Left lung (tissue), 10 donors: ENCODE measurements around the gene TARBP2. TPM values are rescaled to one million over a fixed set of nuclear protein-coding genes. Genes with fewer than 3 reads are reported as not detected.
A peak's percentile ranks its signal among the peaks of the same experiment; 100 is the strongest.
"Not testable (repeated sequence)": the region's sequence is repeated elsewhere in the genome, so short reads cannot be mapped to it uniquely, and the experiment has no call there.

Experiments used
- ATAC-seq: fragments of 200-7000 bp; cut with Tn5 transposase; one replicate; pipeline ENCODE4 v1.9.1; 2020; ENCODE audit warnings: moderate library complexity
- DNase-seq, 4 donors: peaks; one replicate each; pipeline ENCODE4 v3.0.0-alpha.2; 2013 to 2020
- H3K27ac ChIP-seq, 2 donors: fragments of 200-600 bp; sonication (generic) in 1 of 2; one replicate each; pipeline versions ENCODE4 v1.5.0 to v1.8.0; 2020 to 2021
- H3K27me3 ChIP-seq, 2 donors: fragments of 200-600 bp; sonication (generic) in 1 of 2; one replicate each; pipeline versions ENCODE4 v1.5.0 to v1.8.0; 2020 to 2021
- H3K36me3 ChIP-seq, 2 donors: fragments of 200-600 bp; sonication (generic) in 1 of 2; one replicate each; pipeline versions ENCODE4 v1.5.0 to v1.8.0; 2020 to 2021
- H3K4me1 ChIP-seq, 2 donors: fragments of 200-600 bp; one replicate each; pipeline ENCODE4 v1.8.0; 2021
- H3K4me3 ChIP-seq, 2 donors: fragments of 200-600 bp; sonication (generic) in 1 of 2; one replicate each; pipeline versions ENCODE4 v1.5.0 to v1.8.0; 2020 to 2021; ENCODE audit warnings: mild to moderate bottlenecking in 1 of 2
- H3K9me3 ChIP-seq, 2 donors: fragments of 200-600 bp; sonication (generic) in 1 of 2; one replicate each; pipeline versions ENCODE4 v1.5.0 to v1.8.0; 2020 to 2021
- CTCF ChIP-seq, 2 donors: fragments of 200-600 bp; sonication (generic) in 1 of 2; IDR thresholded peaks; one replicate each; pipeline versions ENCODE4 v1.5.0 to v1.8.0; 2021; ENCODE audit warnings: antibody characterized with exemption in 2 of 2
- intact Hi-C, 2 donors: fragments of 100-400 bp; cut with DNase I; formaldehyde crosslinking; loops; one replicate each; pipeline versions ENCODE4 v1.11.2 to v1.14.2; 2022
- polyA plus RNA-seq, 6 donors: library from polyadenylated mRNA; unstranded; fragments of 120-200 nt; gene quantifications; one replicate each; pipeline ENCODE4 v1.2.1, GENCODE V29; 2013; ENCODE audit not compliant: insufficient read length in 6 of 6
- total RNA-seq, 2 donors: library from RNA; stranded (reverse); fragmentation: NEBNext Ultra II Directional; extraction: Animal tissue kit (Norgen Biotek cat#: 25700); gene quantifications; one replicate each; pipeline ENCODE4 v1.2.1, GENCODE V29; 2021
- donor health status: DM: no; HTN: yes; CAD: no.
- donor health status: DM: no; HTN: no; CAD: no.

Gene TARBP2
- total and polyA plus RNA-seq, 8 donors = 35.6 to 58.6 (median 48.1) TPM

DNA sequence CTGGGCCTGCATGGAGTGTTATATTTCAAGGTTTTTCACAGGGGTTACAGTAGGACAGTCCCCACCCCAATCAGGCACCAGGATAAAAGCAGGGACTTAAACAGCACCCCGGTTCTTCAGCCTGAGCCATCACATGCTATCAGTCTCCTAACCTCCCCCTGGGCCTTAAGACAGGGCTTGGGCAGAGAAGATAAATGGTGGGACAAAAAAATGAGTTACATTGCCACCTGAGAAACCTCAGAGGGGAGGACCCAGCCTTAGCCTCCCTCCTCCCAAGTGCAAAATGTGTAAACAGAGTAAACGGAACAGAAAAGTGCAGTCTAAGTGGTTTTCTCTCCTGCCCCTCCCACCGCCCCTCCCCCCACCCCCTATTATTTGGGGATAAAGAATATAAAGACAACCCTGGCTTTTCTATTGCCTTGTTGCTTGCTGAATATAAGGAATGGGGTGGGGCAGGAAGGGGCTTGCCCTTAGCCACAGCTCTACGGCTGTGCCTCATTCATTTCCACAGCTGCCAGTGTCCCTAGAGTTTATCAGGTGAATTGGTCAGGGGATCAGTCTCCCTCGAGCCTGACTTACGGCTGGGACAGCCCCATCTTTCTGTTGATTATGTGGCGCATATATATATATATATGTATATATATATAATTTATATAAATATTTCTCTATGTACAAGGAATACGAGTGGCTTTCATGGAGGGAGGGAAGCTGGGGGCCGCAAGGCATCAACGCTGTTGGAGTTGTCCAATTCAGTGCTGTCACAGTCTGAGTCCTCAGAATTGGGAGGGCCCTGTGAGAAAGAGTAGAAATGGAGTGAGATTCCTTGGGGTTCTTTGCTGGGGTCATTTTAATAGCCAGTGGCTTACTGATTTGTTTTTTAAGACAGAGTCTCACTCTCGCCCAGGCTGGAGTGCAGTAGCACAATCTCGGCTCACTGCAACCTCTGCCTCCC is 20.3 kb upstream of the TARBP2 start:
- no peak for DNase-seq
- Histone ChIP-seq H3K27ac (no peak overlapping the region), H3K27me3 (no peaks in the 10 kb centered on the region), H3K9me3 (no peaks in the 10 kb centered on the region), H3K4me1 (peaks cover 0 to 29% of the 10 kb centered on the region in 2 donors), H3K36me3 (peaks cover 0 to 100% of the 10 kb centered on the region in 2 donors), H3K4me3 (no peak overlapping the region)
- intact Hi-C loops = no loop called here
- no peak for ATAC-seq
- no peak for TF ChIP-seq CTCF (IDR thresholded peaks at IDR 0.05)

DNA sequence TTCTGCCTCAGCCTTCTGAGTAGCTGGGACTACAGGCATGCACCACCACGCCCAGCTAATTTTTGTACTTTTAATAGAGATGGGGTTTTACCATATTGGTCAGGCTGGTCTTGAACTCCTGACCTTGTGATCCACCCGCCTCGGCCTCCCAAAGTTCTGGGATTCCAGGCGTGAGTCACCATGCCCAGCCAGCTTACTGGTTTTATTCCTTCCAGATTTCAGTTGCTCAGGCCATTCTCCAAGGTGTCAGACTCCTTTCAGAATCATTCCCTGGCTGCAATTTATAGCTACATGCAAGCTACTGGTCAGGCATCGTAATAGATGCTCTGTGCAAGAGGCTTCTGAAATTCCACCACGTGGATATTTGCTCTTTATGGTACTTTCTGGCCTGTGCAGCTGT is 19.6 kb upstream of the TARBP2 start:
- Histone ChIP-seq H3K4me1 (peaks cover 0 to 28% of the 10 kb centered on the region in 2 donors), H3K36me3 (peaks cover 0 to 100% of the 10 kb centered on the region in 2 donors)
- H3K4me3 ChIP-seq, ATAC-seq, intact Hi-C loops, H3K27ac ChIP-seq, H3K9me3 ChIP-seq, DNase-seq, H3K27me3 ChIP-seq: not testable (repeated sequence)

GRCh38 chr12:53481939-53482586 is 19.0 kb upstream of the TARBP2 start:
- Histone ChIP-seq H3K4me1 (peaks cover 0 to 25% of the 10 kb centered on the region in 2 donors), H3K27ac (no peak overlapping the region), H3K36me3 (peaks cover 0 to 100% of the 10 kb centered on the region in 2 donors), H3K27me3 (no peaks in the 10 kb centered on the region), H3K4me3 (no peak overlapping the region), H3K9me3 (no peaks in the 10 kb centered on the region)
- intact Hi-C loops = no loop called here
- DNase-seq (no peak), ATAC-seq (no peak)
- no peak for TF ChIP-seq CTCF (IDR thresholded peaks at IDR 0.05)

GRCh38 chr12:53482626-53483168 is 18.4 kb upstream of the TARBP2 start:
- Histone ChIP-seq H3K27me3 (no peaks in the 10 kb centered on the region), H3K4me3 (no peak overlapping the region), H3K4me1 (peaks cover 0 to 28% of the 10 kb centered on the region in 2 donors), H3K27ac (no peak overlapping the region), H3K36me3 (peaks cover 0 to 100% of the 10 kb centered on the region in 2 donors), H3K9me3 (no peaks in the 10 kb centered on the region)
- intact Hi-C loops = no loop called here
- ATAC-seq = no peak
- no peak for TF ChIP-seq CTCF (IDR thresholded peaks at IDR 0.05)
- DNase-seq = no peak

- no peak overlapping the region for H3K4me3 ChIP-seq
- DNase-seq (no peak), ATAC-seq (no peak)
- peaks cover 0 to 95% of the 10 kb centered on the region in 2 donors for H3K36me3 ChIP-seq
- peaks cover 0 to 23% of the 10 kb centered on the region in 2 donors for H3K4me1 ChIP-seq
- TF ChIP-seq CTCF (IDR thresholded peaks at IDR 0.05) = no peak
- no peaks in the 10 kb centered on the region for H3K9me3 ChIP-seq
- H3K27ac ChIP-seq = peak overlapping the region in 1 of 2 donors; percentile 33
- no peaks in the 10 kb centered on the region for H3K27me3 ChIP-seq
- intact Hi-C loops = no loop called here
Observed at GRCh38 chr12:53483225-53483978, 17.7 kb upstream of the TARBP2 start.
